Activated CD4-positive, alpha-beta memory T cell treated with anti-CD3 and anti-CD28 coated beads for 36 hours (primary cell): ENCODE data around the gene SLX4IP. TPM values are rescaled to one million over a fixed set of nuclear protein-coding genes. Genes with fewer than 3 reads are reported as not detected.
"Not testable (repeated sequence)": the region's sequence is repeated elsewhere in the genome, so short reads cannot be mapped to it uniquely, and the experiment has no call there.

Experiments
- CTCF ChIA-PET: fragments of 350-600 bp; sonication (Branson Sonifier 250); formaldehyde crosslinking; loops from one replicate; lab custom pipeline; 2021; ENCODE audit warnings: antibody characterized with exemption, inconsistent platforms; lab: Charles Lee
- POLR2A ChIA-PET: fragments of 350-600 bp; sonication (Branson Sonifier 250); formaldehyde crosslinking; loops from one replicate; lab custom pipeline; 2021; ENCODE audit warnings: antibody characterized with exemption; lab: Charles Lee
- DNase-seq: peaks from one replicate; pipeline ENCODE4 v3.0.0-alpha.2; 2020
- H3K27ac Mint-ChIP-seq: one replicate; pipeline ENCODE4 v1.8.0; 2021; ENCODE audit warnings: mixed read lengths
- H3K27me3 Mint-ChIP-seq: one replicate; pipeline ENCODE4 v1.8.0; 2021; ENCODE audit warnings: mixed read lengths
- H3K36me3 Mint-ChIP-seq: one replicate; pipeline ENCODE4 v1.8.0; 2021; ENCODE audit warnings: mixed read lengths
- H3K4me1 Mint-ChIP-seq: one replicate; pipeline ENCODE4 v1.8.0; 2021; ENCODE audit warnings: low read depth, mixed read lengths
- H3K4me3 Mint-ChIP-seq: one replicate; pipeline ENCODE4 v1.8.0; 2021; ENCODE audit warnings: mild to moderate bottlenecking, mixed read lengths
- H3K9me3 Mint-ChIP-seq: one replicate; pipeline ENCODE4 v1.8.0; 2021; ENCODE audit warnings: mixed read lengths
- intact Hi-C: fragments of 100-400 bp; cut with micrococcal nuclease; formaldehyde crosslinking; loops from one replicate; pipeline ENCODE4 v1.15.1; 2023
- total RNA-seq, 2 experiments: library from RNA; stranded (reverse); gene quantifications; one replicate each; pipeline ENCODE4 v1.2.3, GENCODE V29; 2021

Gene SLX4IP
- total RNA-seq, 2 experiments from 2014 or later, result 5.5 to 6.3 TPM

GRCh38 chr20:10408108-10408813 lies 26.8 kb upstream of the SLX4IP start:
- no peak for DNase-seq
- intact Hi-C loops, result no loop called here
- Mint-ChIP-seq H3K4me3 (no peak overlapping the region), H3K4me1 (peaks cover 3% of the 10 kb centered on the region), H3K27me3 (no peaks in the 10 kb centered on the region), H3K36me3 (peaks cover 5% of the 10 kb centered on the region), H3K9me3 (no peaks in the 10 kb centered on the region), H3K27ac (no peak overlapping the region)
- POLR2A ChIA-PET, result no interaction called here
- CTCF ChIA-PET, result interaction anchor here (1.7 kb wide), 1 partner anchor 19 kb away, joined by 4 read pairs; no protein-coding TSS in a partner anchor

GRCh38 chr20:10411673-10412072 lies 23.4 kb upstream of the SLX4IP start:
- Mint-ChIP-seq H3K4me3 (no peak overlapping the region), H3K36me3 (peaks cover 14% of the 10 kb centered on the region), H3K27me3 (no peaks in the 10 kb centered on the region), H3K27ac (no peak overlapping the region), H3K9me3 (no peaks in the 10 kb centered on the region), H3K4me1 (no peaks in the 10 kb centered on the region)
- intact Hi-C loops, result no loop called here
- POLR2A ChIA-PET, result no interaction called here
- CTCF ChIA-PET, result interaction anchor here (1.0 kb wide), 1 partner anchor 15 kb away, joined by 4 read pairs; no protein-coding TSS in a partner anchor
- DNase-seq, result no peak

GRCh38 chr20:10412591-10413408 lies 22.3 kb upstream of the SLX4IP start:
- POLR2A ChIA-PET, result no interaction called here
- Mint-ChIP-seq H3K9me3 (no peaks in the 10 kb centered on the region), H3K27ac (no peak overlapping the region), H3K36me3 (peaks cover 16% of the 10 kb centered on the region), H3K4me3 (no peak overlapping the region), H3K27me3 (no peaks in the 10 kb centered on the region), H3K4me1 (peaks cover 2% of the 10 kb centered on the region)
- intact Hi-C loops, result no loop called here
- CTCF ChIA-PET, result interaction anchor here (1.1 to 1.8 kb wide), 2 partner anchors 14 to 434 kb away, joined by 4 to 5 read pairs; no protein-coding TSS in a partner anchor
- DNase-seq, result no peak

GRCh38 chr20:10415013-10415650 lies 20.0 kb upstream of the SLX4IP start:
- intact Hi-C loops, result no loop called here
- no peak for DNase-seq
- Mint-ChIP-seq H3K27me3 (no peaks in the 10 kb centered on the region), H3K4me1 (peaks cover 6% of the 10 kb centered on the region), H3K4me3 (no peak overlapping the region), H3K27ac (no peak overlapping the region), H3K9me3 (no peaks in the 10 kb centered on the region), H3K36me3 (peaks cover 19% of the 10 kb centered on the region)
- ChIA-PET CTCF (interaction anchor here (0.8 kb wide), 1 partner anchor 10 kb away, joined by 4 read pairs; no protein-coding TSS in a partner anchor), POLR2A (no interaction called here)

GRCh38 chr20:10417218-10417617 lies 17.9 kb upstream of the SLX4IP start:
- intact Hi-C loops, H3K27ac Mint-ChIP-seq, POLR2A ChIA-PET, DNase-seq, H3K9me3 Mint-ChIP-seq, H3K4me1 Mint-ChIP-seq, H3K4me3 Mint-ChIP-seq, H3K27me3 Mint-ChIP-seq: not testable (repeated sequence)
- CTCF ChIA-PET, result interaction anchor here (2.6 kb wide), 1 partner anchor 10 kb away, joined by 11 read pairs; no protein-coding TSS in a partner anchor
- H3K36me3 Mint-ChIP-seq, result peaks cover 19% of the 10 kb centered on the region

GRCh38 chr20:10419550-10420133 lies 15.5 kb upstream of the SLX4IP start:
- Mint-ChIP-seq H3K27me3 (no peaks in the 10 kb centered on the region), H3K27ac (no peak overlapping the region), H3K36me3 (peaks cover 19% of the 10 kb centered on the region), H3K4me3 (no peak overlapping the region), H3K4me1 (peaks cover 6% of the 10 kb centered on the region), H3K9me3 (no peaks in the 10 kb centered on the region)
- intact Hi-C loops, result no loop called here
- CTCF ChIA-PET, result no interaction called here
- DNase-seq, result no peak
- POLR2A ChIA-PET, result no interaction called here

GRCh38 chr20:10423735-10424134 lies 11.4 kb upstream of the SLX4IP start:
- Mint-ChIP-seq H3K4me3 (no peak overlapping the region), H3K27me3 (no peaks in the 10 kb centered on the region), H3K9me3 (no peaks in the 10 kb centered on the region), H3K36me3 (peaks cover 8% of the 10 kb centered on the region), H3K27ac (no peak overlapping the region), H3K4me1 (peaks cover under 1% of the 10 kb centered on the region)
- DNase-seq, result no peak
- ChIA-PET CTCF (interaction anchor here (0.6 kb wide), 1 partner anchor 453 kb away, joined by 3 read pairs; no protein-coding TSS in a partner anchor), POLR2A (no interaction called here)
- intact Hi-C loops, result no loop called here

- H3K27ac Mint-ChIP-seq, result no peak overlapping the region
- H3K9me3 Mint-ChIP-seq, result no peaks in the 10 kb centered on the region
- ChIA-PET CTCF (interaction anchor here (0.5 to 5.0 kb wide), 26 partner anchors 8 to 1019 kb away, joined by 3 to 50 read pairs (median 4); partner anchors contain the start of gene SLX4IP), POLR2A (interaction anchor here (0.6 kb wide), 1 partner anchor 249 kb away, joined by 4 read pairs; no protein-coding TSS in a partner anchor)
- intact Hi-C loops, result loop anchor here (1.0 to 2.0 kb wide), 2 partner anchors 111 to 810 kb away; no protein-coding TSS in a partner anchor
- H3K27me3 Mint-ChIP-seq, result no peaks in the 10 kb centered on the region
- H3K36me3 Mint-ChIP-seq, result peaks cover 8% of the 10 kb centered on the region
- peaks cover 34% of the 10 kb centered on the region for H3K4me1 Mint-ChIP-seq
- H3K4me3 Mint-ChIP-seq, result no peak overlapping the region
- DNase-seq, result peak; percentile 50
Observed at GRCh38 chr20:10427060-10427692, 7.9 kb upstream of the SLX4IP start.

GRCh38 chr20:10428008-10428407 lies 7.1 kb upstream of the SLX4IP start:
- CTCF ChIA-PET, result interaction anchor here (0.6 to 5.0 kb wide), 10 partner anchors 11 to 450 kb away, joined by 3 to 50 read pairs (median 6); no protein-coding TSS in a partner anchor
- Mint-ChIP-seq H3K4me1 (peaks cover 36% of the 10 kb centered on the region), H3K27ac (no peak overlapping the region), H3K4me3 (no peak overlapping the region), H3K36me3 (peaks cover 6% of the 10 kb centered on the region), H3K9me3 (no peaks in the 10 kb centered on the region), H3K27me3 (no peaks in the 10 kb centered on the region)
- intact Hi-C loops, result no loop called here
- no peak for DNase-seq
- POLR2A ChIA-PET, result no interaction called here

GRCh38 chr20:10429443-10429981 lies 5.6 kb upstream of the SLX4IP start:
- no peak for DNase-seq
- ChIA-PET POLR2A (interaction anchor here (0.6 to 0.7 kb wide), 2 partner anchors 23 to 27 kb away, joined by 3 to 5 read pairs; no protein-coding TSS in a partner anchor), CTCF (interaction anchor here (1.5 to 1.8 kb wide), 3 partner anchors 78 to 451 kb away, joined by 4 to 10 read pairs (median 5); no protein-coding TSS in a partner anchor)
- Mint-ChIP-seq H3K27me3 (no peaks in the 10 kb centered on the region), H3K27ac (no peak overlapping the region), H3K4me1 (peaks cover 41% of the 10 kb centered on the region), H3K4me3 (no peak overlapping the region), H3K36me3 (peaks cover 9% of the 10 kb centered on the region), H3K9me3 (no peaks in the 10 kb centered on the region)
- intact Hi-C loops, result no loop called here
